HG02623 (cell line): ENCODE measurements around the gene SLC27A2.
A peak's percentile ranks its signal among the peaks of the same experiment; 100 is the strongest.
"Not testable (repeated sequence)": the region's sequence is repeated elsewhere in the genome, so short reads cannot be mapped to it uniquely, and the experiment has no call there.

ENCODE experiments used
- ATAC-seq: cut with Tn5 transposase; IDR thresholded peaks from one replicate; pipeline ENCODE4 v1.9.1; 2021; ENCODE audit warnings: moderate library complexity; ENCODE audit not compliant: unreplicated experiment

SLC27A2 gene

GRCh38 chr15:50181969-50182218 lies at the start of gene SLC27A2:
TSS of gene SLC27A2 (plus strand) at chr15:50182196. CDS start at chr15:50182428, 232 bp downstream.
- no peak for ATAC-seq

GRCh38 chr15:50132251-50132984 lies 49.6 kb upstream of the SLC27A2 start:
- not testable (repeated sequence) for ATAC-seq

- ATAC-seq = peak; percentile 79
Measured at GRCh38 chr15:50134524-50135024, 47.4 kb upstream of the SLC27A2 start.

GRCh38 chr15:50135031-50135551 lies 46.9 kb upstream of the SLC27A2 start:
- peak; percentile 69 for ATAC-seq

- no peak for ATAC-seq
Measured at GRCh38 chr15:50137330-50137761, 44.6 kb upstream of the SLC27A2 start.

GRCh38 chr15:50137893-50138292 lies 44.1 kb upstream of the SLC27A2 start:
- ATAC-seq = no peak

- ATAC-seq = no peak
Measured at GRCh38 chr15:50138391-50138790, 43.6 kb upstream of the SLC27A2 start.

GRCh38 chr15:50140098-50140497 lies 41.9 kb upstream of the SLC27A2 start:
- ATAC-seq = no peak

- ATAC-seq = no peak
Measured at GRCh38 chr15:50140983-50141382, 41.0 kb upstream of the SLC27A2 start.

GRCh38 chr15:50141856-50142255 lies 40.1 kb upstream of the SLC27A2 start:
- ATAC-seq = no peak

GRCh38 chr15:50143255-50143860 lies 38.6 kb upstream of the SLC27A2 start:
- no peak for ATAC-seq

GRCh38 chr15:50144341-50145120 lies 37.5 kb upstream of the SLC27A2 start:
- no peak for ATAC-seq

- ATAC-seq = no peak
Measured at GRCh38 chr15:50145451-50145872, 36.5 kb upstream of the SLC27A2 start.

GRCh38 chr15:50146632-50147031 lies 35.4 kb upstream of the SLC27A2 start:
- ATAC-seq = no peak

- ATAC-seq = no peak
Measured at GRCh38 chr15:50148362-50148963, 33.5 kb upstream of the SLC27A2 start.

GRCh38 chr15:50149090-50149489 lies 32.9 kb upstream of the SLC27A2 start:
- ATAC-seq = no peak

- no peak for ATAC-seq
Measured at GRCh38 chr15:50150349-50150748, 31.6 kb upstream of the SLC27A2 start.

GRCh38 chr15:50150851-50151250 lies 31.1 kb upstream of the SLC27A2 start:
- no peak for ATAC-seq

- ATAC-seq = no peak
Measured at GRCh38 chr15:50151476-50151875, 30.5 kb upstream of the SLC27A2 start.

GRCh38 chr15:50158236-50158635 lies 23.8 kb upstream of the SLC27A2 start:
- ATAC-seq = not testable (repeated sequence)
